ENCODE measurements around the gene TNXB. TPM values are rescaled to one million over a fixed set of nuclear protein-coding genes. Genes with fewer than 3 reads are reported as not detected.
"Not testable (repeated sequence)": the region's sequence is repeated elsewhere in the genome, so short reads cannot be mapped to it uniquely, and the experiment has no call there.

The TNXB gene
- total and polyA plus RNA-seq, 7 donors: 7.0 to 26.1 (median 14.5) TPM

DNA sequence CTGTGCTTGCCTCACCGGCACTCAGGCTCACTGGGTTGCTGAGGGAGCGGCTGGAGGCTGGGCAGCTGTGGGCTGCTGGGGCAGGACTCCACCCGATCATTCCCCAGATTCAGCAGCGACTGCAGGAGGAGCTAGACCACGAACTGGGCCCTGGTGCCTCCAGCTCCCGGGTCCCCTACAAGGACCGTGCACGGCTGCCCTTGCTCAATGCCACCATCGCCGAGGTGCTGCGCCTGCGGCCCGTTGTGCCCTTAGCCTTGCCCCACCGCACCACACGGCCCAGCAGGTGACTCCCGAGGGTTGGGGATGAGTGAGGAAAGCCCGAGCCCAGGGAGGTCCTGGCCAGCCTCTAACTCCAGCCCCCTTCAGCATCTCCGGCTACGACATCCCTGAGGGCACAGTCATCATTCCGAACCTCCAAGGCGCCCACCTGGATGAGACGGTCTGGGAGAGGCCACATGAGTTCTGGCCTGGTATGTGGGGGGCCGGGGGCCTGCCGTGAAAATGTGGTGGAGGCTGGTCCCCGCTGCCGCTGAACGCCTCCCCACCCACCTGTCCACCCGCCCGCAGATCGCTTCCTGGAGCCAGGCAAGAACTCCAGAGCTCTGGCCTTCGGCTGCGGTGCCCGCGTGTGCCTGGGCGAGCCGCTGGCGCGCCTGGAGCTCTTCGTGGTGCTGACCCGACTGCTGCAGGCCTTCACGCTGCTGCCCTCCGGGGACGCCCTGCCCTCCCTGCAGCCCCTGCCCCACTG is 68.7 kb downstream of the TNXB start:
- H3K4me1 ChIP-seq; H3K27me3 ChIP-seq (ENCODE audit: insufficient read depth in 3 of 3, low read length in 2 of 3); ATAC-seq; H3K4me3 ChIP-seq; intact Hi-C loops (cut with DNase I); H3K36me3 ChIP-seq (ENCODE audit: insufficient read depth in 1 of 2, low read depth in 1 of 2); H3K9me3 ChIP-seq; H3K27ac ChIP-seq: not testable (repeated sequence)
- 68 to 84% (median 71%) methylated on average over 12 to 22 of the region's 43 CpGs for whole genome bisulfite sequencing, 3 donors
- DNase-seq: peak in 1 of 2 donors; percentile 36

DNA sequence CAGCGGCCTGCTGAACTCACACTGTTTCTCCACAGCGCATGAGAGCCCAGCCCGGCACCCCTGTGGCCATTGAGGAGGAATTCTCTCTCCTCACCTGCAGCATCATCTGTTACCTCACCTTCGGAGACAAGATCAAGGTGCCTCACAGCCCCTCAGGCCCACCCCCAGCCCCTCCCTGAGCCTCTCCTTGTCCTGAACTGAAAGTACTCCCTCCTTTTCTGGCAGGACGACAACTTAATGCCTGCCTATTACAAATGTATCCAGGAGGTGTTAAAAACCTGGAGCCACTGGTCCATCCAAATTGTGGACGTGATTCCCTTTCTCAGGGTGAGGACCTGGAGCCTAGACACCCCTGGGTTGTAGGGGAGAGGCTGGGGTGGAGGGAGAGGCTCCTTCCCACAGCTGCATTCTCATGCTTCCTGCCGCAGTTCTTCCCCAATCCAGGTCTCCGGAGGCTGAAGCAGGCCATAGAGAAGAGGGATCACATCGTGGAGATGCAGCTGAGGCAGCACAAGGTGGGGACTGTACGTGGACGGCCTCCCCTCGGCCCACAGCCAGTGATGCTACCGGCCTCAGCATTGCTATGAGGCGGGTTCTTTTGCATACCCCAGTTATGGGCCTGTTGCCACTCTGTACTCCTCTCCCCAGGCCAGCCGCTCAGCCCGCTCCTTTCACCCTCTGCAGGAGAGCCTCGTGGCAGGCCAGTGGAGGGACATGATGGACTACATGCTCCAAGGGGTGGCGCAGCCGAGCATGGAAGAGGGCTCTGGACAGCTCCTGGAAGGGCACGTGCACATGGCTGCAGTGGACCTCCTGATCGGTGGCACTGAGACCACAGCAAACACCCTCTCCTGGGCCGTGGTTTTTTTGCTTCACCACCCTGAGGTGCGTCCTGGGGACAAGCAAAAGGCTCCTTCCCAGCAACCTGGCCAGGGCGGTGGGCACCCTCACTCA is 69.5 kb downstream of the TNXB start:
- DNase-seq: peak in 1 of 2 donors; percentile 46
- intact Hi-C loops (cut with DNase I): not testable (repeated sequence)

DNA sequence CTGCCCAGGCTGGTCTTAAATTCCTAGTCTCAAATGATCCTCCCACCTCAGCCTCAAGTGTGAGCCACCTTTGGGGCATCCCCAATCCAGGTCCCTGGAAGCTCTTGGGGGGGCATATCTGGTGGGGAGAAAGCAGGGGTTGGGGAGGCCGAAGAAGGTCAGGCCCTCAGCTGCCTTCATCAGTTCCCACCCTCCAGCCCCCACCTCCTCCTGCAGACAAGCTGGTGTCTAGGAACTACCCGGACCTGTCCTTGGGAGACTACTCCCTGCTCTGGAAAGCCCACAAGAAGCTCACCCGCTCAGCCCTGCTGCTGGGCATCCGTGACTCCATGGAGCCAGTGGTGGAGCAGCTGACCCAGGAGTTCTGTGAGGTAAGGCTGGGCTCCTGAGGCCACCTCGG is 70.3 kb downstream of the TNXB start:
- H3K27ac ChIP-seq; intact Hi-C loops (cut with DNase I): not testable (repeated sequence)

More for the DNA sequence above, 69.5 kb downstream of the TNXB start:
- H3K36me3 ChIP-seq (ENCODE audit: insufficient read depth in 1 of 2, low read depth in 1 of 2); ATAC-seq; H3K4me3 ChIP-seq; H3K4me1 ChIP-seq; H3K9me3 ChIP-seq; H3K27me3 ChIP-seq (ENCODE audit: insufficient read depth in 3 of 3, low read length in 2 of 3); H3K27ac ChIP-seq: not testable (repeated sequence)
- 65 to 75% (median 68%) methylated on average over 13 to 23 of the region's 24 CpGs for WGBS, 3 donors

DNA sequence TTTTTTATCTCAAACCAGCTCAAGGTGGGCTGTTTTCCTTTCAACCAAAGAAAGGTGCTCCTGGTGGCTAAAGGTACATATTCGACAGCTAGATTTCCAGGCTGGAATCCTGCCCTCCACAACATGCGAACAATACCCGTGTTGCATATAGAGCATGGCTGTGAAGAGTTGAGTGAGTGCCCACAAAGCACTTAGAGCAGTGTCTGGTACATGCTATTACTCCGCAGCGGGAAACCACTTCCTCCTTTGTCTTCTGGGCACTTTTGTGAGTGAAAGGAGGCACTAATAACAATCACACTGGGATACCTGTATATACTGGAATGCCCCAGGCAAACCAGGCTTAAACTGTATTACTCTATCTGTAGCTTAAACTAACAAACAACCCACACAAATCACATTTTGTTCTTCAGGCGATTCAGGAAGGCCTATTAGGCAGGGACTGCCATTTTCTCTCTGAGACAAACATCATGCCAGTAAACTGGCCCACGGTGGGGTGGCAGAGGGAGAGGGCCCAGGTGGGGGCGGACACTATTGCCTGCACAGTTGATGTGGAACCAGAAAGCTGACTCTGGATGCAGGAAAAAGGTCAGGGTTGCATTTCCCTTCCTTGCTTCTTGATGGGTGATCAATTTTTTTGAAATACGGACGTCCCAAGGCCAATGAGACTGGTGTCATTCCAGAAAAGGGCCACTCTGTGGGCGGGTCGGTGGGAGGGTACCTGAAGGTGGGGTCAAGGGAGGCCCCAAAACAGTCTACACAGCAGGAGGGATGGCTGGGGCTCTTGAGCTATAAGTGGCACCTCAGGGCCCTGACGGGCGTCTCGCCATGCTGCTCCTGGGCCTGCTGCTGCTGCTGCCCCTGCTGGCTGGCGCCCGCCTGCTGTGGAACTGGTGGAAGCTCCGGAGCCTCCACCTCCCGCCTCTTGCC is 71.3 kb downstream of the TNXB start, which contains the start of gene CYP21A2:
CYP21A2 (plus strand) TSS at position 818 of the 927 bp plus-strand sequence; CDS start at position 826, 8 bp downstream.
- ATAC-seq; H3K4me1 ChIP-seq; H3K27me3 ChIP-seq (ENCODE audit: insufficient read depth in 3 of 3, low read length in 2 of 3); H3K36me3 ChIP-seq (ENCODE audit: insufficient read depth in 1 of 2, low read depth in 1 of 2); intact Hi-C loops (cut with DNase I); H3K4me3 ChIP-seq; H3K27ac ChIP-seq; H3K9me3 ChIP-seq: not testable (repeated sequence)
- peak in 1 of 2 donors; percentile 45 for DNase-seq
- 80 to 84% (median 83%) methylated on average over 9 to 15 of the region's 19 CpGs for WGBS, 3 donors

More for the DNA sequence above, 70.3 kb downstream of the TNXB start:
- H3K4me1 ChIP-seq; ATAC-seq; H3K36me3 ChIP-seq (ENCODE audit: insufficient read depth in 1 of 2, low read depth in 1 of 2); H3K9me3 ChIP-seq; H3K4me3 ChIP-seq; H3K27me3 ChIP-seq (ENCODE audit: insufficient read depth in 3 of 3, low read length in 2 of 3): not testable (repeated sequence)
- 74 to 94% (median 79%) methylated on average over 3 to 4 of the region's 5 CpGs for WGBS, 3 donors
- DNase-seq: peak in 1 of 2 donors; percentile 16

DNA sequence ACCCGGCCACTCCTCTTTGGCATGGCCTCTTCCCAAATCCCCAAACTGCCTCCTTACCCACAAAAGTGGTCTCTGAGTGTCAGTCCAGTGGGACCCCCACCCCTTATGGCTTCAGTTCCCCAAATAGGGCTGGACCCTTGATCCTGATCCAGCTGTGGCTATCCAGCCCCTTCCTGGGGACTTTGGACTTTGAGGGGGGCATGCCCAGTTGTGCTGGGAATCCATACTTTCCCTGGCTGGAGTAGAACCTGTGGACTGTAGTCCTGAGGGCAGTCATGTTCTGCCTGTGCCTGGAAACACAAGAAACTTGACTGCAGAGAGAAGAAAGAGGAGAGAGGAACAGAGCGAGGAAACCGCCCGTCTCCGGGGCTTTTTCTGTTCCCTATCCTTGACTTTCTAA is 72.0 kb downstream of the TNXB start:
- WGBS, 3 donors: 76 to 86% (median 79%) methylated on average over 4 to 5 of the region's 5 CpGs
- H3K4me3 ChIP-seq; H3K36me3 ChIP-seq (ENCODE audit: insufficient read depth in 1 of 2, low read depth in 1 of 2); intact Hi-C loops (cut with DNase I); H3K27me3 ChIP-seq (ENCODE audit: insufficient read depth in 3 of 3, low read length in 2 of 3); H3K9me3 ChIP-seq; H3K27ac ChIP-seq; H3K4me1 ChIP-seq; ATAC-seq: not testable (repeated sequence)
- peak; percentile 1 to 3 for DNase-seq

DNA sequence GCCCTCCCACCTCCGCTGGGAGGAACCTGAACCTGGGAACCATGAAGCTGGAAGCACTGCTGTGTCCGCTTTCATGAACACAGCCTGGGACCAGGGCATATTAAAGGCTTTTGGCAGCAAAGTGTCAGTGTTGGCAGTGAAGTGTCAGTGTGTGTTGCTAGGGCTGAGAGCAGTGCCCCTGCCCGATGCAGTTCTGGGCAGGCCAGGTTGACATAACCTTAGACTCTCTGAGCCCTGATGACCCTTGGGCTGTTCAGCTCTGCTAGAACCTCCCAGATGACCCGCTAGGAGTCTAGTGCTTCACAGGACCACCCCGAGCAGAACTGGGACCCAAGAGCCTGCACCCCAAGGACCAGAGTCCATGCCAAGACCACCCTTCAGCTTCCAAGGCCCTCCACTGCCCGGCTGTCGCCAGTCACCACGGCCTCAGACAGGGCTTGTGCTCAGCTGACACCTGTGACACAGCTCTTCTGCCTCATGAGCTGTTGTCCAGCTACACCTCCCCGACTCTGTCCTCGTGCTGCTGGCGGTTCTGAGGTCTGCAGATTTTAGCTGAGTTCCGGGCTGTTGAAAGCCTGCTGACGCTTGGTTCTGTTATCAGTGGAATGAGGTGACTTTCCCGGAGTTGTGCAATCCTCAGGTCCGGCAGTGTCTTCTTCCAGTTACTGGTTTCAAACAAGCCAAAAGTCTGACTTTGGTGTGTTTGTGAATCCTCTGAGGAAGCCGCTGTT is 73.7 kb downstream of the TNXB start:
- H3K27ac ChIP-seq; H3K9me3 ChIP-seq; H3K36me3 ChIP-seq (ENCODE audit: insufficient read depth in 1 of 2, low read depth in 1 of 2); ATAC-seq; intact Hi-C loops (cut with DNase I); H3K4me1 ChIP-seq; DNase-seq; H3K4me3 ChIP-seq; H3K27me3 ChIP-seq (ENCODE audit: insufficient read depth in 3 of 3, low read length in 2 of 3): not testable (repeated sequence)
- WGBS, 3 donors: no CpG with 5 or more reads among the region's 16 CpGs

DNA sequence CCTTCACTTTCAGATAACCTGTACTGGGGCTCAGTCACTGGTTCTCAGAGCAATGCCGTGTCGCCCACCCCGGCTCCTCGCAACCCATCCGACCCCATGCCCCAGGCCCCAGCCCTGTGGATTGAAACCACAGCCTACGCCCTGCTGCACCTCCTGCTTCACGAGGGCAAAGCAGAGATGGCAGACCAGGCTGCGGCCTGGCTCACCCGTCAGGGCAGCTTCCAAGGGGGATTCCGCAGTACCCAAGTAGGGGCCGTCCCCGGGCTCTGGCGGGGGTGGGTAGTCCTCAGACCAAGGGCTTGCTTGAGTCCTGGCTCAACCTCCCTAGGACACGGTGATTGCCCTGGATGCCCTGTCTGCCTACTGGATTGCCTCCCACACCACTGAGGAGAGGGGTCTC is 79.6 kb downstream of the TNXB start:
- H3K9me3 ChIP-seq; ATAC-seq; H3K4me3 ChIP-seq; H3K36me3 ChIP-seq (ENCODE audit: insufficient read depth in 1 of 2, low read depth in 1 of 2); H3K27me3 ChIP-seq (ENCODE audit: insufficient read depth in 3 of 3, low read length in 2 of 3); intact Hi-C loops (cut with DNase I); H3K4me1 ChIP-seq; H3K27ac ChIP-seq: not testable (repeated sequence)
- DNase-seq: peak in 1 of 2 donors; percentile 26
- 92 to 97% (median 92%) methylated on average over 7 to 8 of the region's 14 CpGs for WGBS, 3 donors

DNA sequence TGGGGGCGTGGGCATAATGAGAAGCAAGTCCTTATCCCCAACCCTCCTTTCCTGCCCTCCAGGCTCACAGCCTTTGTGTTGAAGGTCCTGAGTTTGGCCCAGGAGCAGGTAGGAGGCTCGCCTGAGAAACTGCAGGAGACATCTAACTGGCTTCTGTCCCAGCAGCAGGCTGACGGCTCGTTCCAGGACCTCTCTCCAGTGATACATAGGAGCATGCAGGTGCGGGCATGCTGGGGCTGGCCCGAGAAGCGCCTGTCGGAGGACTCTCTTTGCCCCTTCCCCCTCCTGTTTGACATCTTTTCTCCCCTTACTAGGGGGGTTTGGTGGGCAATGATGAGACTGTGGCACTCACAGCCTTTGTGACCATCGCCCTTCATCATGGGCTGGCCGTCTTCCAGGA is 80.5 kb downstream of the TNXB start:
- H3K27me3 ChIP-seq (ENCODE audit: insufficient read depth in 3 of 3, low read length in 2 of 3); H3K27ac ChIP-seq; H3K36me3 ChIP-seq (ENCODE audit: insufficient read depth in 1 of 2, low read depth in 1 of 2); DNase-seq; H3K4me1 ChIP-seq; ATAC-seq; intact Hi-C loops (cut with DNase I); H3K4me3 ChIP-seq; H3K9me3 ChIP-seq: not testable (repeated sequence)
- 40 to 75% (median 74%) methylated on average over 2 to 7 of the region's 10 CpGs for WGBS, 3 donors

DNA sequence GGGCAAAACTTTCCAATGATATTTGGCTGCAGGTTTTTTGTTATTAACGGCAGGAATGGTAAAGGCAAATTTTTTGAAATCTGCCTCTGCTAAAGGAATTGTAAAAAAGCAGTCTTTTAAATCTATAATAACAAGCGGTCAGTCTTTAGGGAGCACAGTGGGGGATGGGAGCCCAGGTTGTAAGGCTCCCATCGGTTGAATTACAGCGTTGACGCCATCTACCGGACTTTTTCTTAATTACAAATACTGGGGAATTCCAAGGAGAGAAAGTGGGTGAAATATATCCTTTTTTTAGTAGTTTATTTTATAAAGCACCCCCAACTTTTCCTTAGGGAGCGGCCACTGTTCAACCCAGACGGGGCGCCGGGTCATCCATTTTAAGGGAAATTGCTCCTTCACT is 87.0 kb downstream of the TNXB start:
- H3K36me3 ChIP-seq (ENCODE audit: insufficient read depth in 1 of 2, low read depth in 1 of 2); ATAC-seq; intact Hi-C loops (cut with DNase I); H3K27ac ChIP-seq; DNase-seq; H3K4me3 ChIP-seq; H3K9me3 ChIP-seq; H3K4me1 ChIP-seq; H3K27me3 ChIP-seq (ENCODE audit: insufficient read depth in 3 of 3, low read length in 2 of 3): not testable (repeated sequence)
- no CpG with 5 or more reads among the region's 10 CpGs for WGBS, 3 donors

DNA sequence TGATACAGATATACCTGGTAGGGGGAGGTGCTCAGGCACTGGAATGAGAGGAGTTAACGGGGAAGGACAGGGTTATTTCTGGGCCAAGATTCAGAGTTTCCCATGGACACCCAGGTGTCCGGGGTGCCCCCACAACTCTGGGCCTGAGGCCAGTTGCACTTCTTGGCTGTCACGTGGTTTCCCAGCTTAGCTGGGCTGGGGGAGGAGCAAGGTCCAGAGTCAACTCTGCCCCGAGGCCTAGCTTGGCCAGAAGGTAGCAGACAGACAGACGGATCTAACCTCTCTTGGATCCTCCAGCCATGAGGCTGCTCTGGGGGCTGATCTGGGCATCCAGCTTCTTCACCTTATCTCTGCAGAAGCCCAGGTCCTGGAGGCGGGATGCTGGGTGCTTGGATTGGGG is 94.6 kb downstream of the TNXB start, which contains the start of gene C4B:
C4B (plus strand) TSS at position 249 of the 400 bp plus-strand sequence; CDS start at position 300, 51 bp downstream.
- ATAC-seq: peak in 3 of 4 donors; percentile 25 to 55 (median 32)
- H3K9me3 ChIP-seq; H3K36me3 ChIP-seq (ENCODE audit: insufficient read depth in 1 of 2, low read depth in 1 of 2); H3K4me3 ChIP-seq; intact Hi-C loops (cut with DNase I); H3K27ac ChIP-seq; H3K27me3 ChIP-seq (ENCODE audit: insufficient read depth in 3 of 3, low read length in 2 of 3); H3K4me1 ChIP-seq; DNase-seq: not testable (repeated sequence)
- no CpG with 5 or more reads among the region's 6 CpGs for WGBS, 3 donors
